Measurements from ENCODE around the gene IGDCC3. TPM values are rescaled to one million over a fixed set of nuclear protein-coding genes. Genes with fewer than 3 reads are reported as not detected.
A peak's percentile ranks its signal among the peaks of the same experiment; 100 is the strongest.

IGDCC3 gene
- total and polyA plus RNA-seq, 10 donors, result 0.03 to 0.34 (median 0.03) TPM; not detected in 7

- Histone ChIP-seq H3K9me3 (no peaks in the 10 kb centered on the region), H3K36me3 (peaks cover 0 to 3% (median 0%) of the 10 kb centered on the region in 6 donors), H3K27me3 (replicated peaks in 1 of 7) (no peaks in the 10 kb centered on the region), H3K27ac (peak within 1 kb of the TSS; percentile 83 to 91 (median 86)), H3K4me1 (peaks cover 8 to 47% (median 23%) of the 10 kb centered on the region in 6 donors), H3K4me3 (peak within 1 kb of the TSS; percentile 54 to 90 (median 69))
- DNase-seq, result peak; percentile 100
- 2 to 7% (median 3%) methylated on average over 13 to 62 of the region's 62 CpGs for WGBS, 5 donors
- TF ChIP-seq CTCF (IDR thresholded peaks at IDR 0.05 in 8 of 11, conservative IDR thresholded peaks at IDR 0.05 in 3 of 11) (peak in 10 of 11 experiments; percentile 24 to 88 (median 74)), POLR2A (IDR thresholded peaks at IDR 0.05) (peak in 2 of 3 donors; percentile 8 to 71), POLR2AphosphoS5 (IDR thresholded peaks at IDR 0.05) (peak; percentile 83 to 90 (median 88))
- intact Hi-C loops (cut with DNase I; ENCODE audit: low total_unique reads), result loop anchor here (5.0 kb wide), 1 partner anchor 100 kb away; the partner anchor contains the start of gene CLPX
Observed at GRCh38 chr15:65286704-65287519, 90.9 kb downstream of the IGDCC3 start, which contains the start of gene PARP16. TSS of gene PARP16 (minus strand) at chr15:65286883. CDS start at chr15:65286426, 457 bp downstream.

GRCh38 chr15:65286069-65286703 is 91.6 kb downstream of the IGDCC3 start:
- no peaks in the 10 kb centered on the region for H3K9me3 ChIP-seq
- WGBS, 5 donors, result 0 to 2% (median 1%) methylated on average over 27 to 52 of the region's 52 CpGs
- DNase-seq, result no peak

GRCh38 chr15:65285291-65286068 is 92.3 kb downstream of the IGDCC3 start:
- Histone ChIP-seq H3K4me3 (peak overlapping the region in 7 of 8 donors; percentile 54 to 90 (median 71)), H3K27ac (peak overlapping the region in 6 of 8 donors; percentile 83 to 91 (median 87)), H3K36me3 (peaks cover 0 to 3% (median 0%) of the 10 kb centered on the region in 6 donors), H3K4me1 (peaks cover 8 to 47% (median 23%) of the 10 kb centered on the region in 6 donors), H3K27me3 (replicated peaks in 1 of 7) (no peaks in the 10 kb centered on the region), H3K9me3 (no peaks in the 10 kb centered on the region)
- intact Hi-C loops (cut with DNase I; ENCODE audit: low total_unique reads), result loop anchor here (5.0 kb wide), 1 partner anchor 98 kb away; the partner anchor contains the start of gene CLPX
- WGBS, 5 donors, result 75 to 79% (median 78%) methylated on average over 10 of the region's 10 CpGs
- no peak for DNase-seq
- no peak for TF ChIP-seq POLR2AphosphoS5 (IDR thresholded peaks at IDR 0.05)
- TF ChIP-seq CTCF (IDR thresholded peaks at IDR 0.05 in 8 of 11, conservative IDR thresholded peaks at IDR 0.05 in 3 of 11), result no peak
- TF ChIP-seq POLR2A (IDR thresholded peaks at IDR 0.05), result no peak

More at GRCh38 chr15:65286069-65286703, 91.6 kb downstream of the IGDCC3 start:
- Histone ChIP-seq H3K4me1 (peaks cover 8 to 47% (median 23%) of the 10 kb centered on the region in 6 donors), H3K4me3 (peak overlapping the region; percentile 54 to 90 (median 69)), H3K27ac (peak overlapping the region; percentile 83 to 91 (median 86)), H3K36me3 (peaks cover 0 to 3% (median 0%) of the 10 kb centered on the region in 6 donors), H3K27me3 (replicated peaks in 1 of 7) (no peaks in the 10 kb centered on the region)
- no peak for TF ChIP-seq POLR2A (IDR thresholded peaks at IDR 0.05)
- TF ChIP-seq POLR2AphosphoS5 (IDR thresholded peaks at IDR 0.05), result no peak
- TF ChIP-seq CTCF (IDR thresholded peaks at IDR 0.05 in 8 of 11, conservative IDR thresholded peaks at IDR 0.05 in 3 of 11), result no peak
- intact Hi-C loops (cut with DNase I; ENCODE audit: low total_unique reads), result loop anchor here (5.0 kb wide), 1 partner anchor 99 kb away; the partner anchor contains the start of gene CLPX
